ENCODE results near the gene ERCC6L2. TPM values are rescaled to one million over a fixed set of nuclear protein-coding genes. Genes with fewer than 3 reads are reported as not detected.

ERCC6L2 gene
- total RNA-seq, 4 donors from 2014 or later, result 25.8 to 51.4 (median 36.4) TPM

DNA sequence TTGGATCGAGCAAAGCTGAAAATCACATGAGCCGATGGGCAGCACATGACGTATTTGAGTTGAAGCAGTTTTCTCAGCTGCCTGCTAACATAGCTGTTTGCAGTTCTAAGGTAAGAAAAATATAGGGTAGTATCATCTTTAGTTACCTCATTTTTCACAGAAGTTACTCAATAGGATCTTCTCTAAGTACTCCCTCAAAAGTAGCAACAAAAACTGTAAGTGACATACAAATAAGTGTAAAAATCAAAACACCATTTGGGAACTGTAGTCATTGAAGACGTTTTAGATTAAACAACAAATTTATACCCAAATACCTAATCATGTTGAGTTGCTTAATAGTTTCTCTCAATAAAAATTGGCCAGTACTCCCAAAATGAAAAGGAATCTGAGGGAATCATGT is 102.6 kb downstream of the ERCC6L2 start:
- no peak for TF ChIP-seq POLR2A (IDR thresholded peaks at IDR 0.05)
- intact Hi-C loops (cut with DNase I; ENCODE audit: low total_unique reads), result no loop called here
- H3K4me3 ChIP-seq (ENCODE audit: low read depth, poor library complexity, severe bottlenecking), result no peak overlapping the region
- no peak for DNase-seq (ENCODE audit: low spot score in 2 of 2)
- 89 to 94% methylated on average over 4 of the region's 4 CpGs for WGBS, 2 donors

DNA sequence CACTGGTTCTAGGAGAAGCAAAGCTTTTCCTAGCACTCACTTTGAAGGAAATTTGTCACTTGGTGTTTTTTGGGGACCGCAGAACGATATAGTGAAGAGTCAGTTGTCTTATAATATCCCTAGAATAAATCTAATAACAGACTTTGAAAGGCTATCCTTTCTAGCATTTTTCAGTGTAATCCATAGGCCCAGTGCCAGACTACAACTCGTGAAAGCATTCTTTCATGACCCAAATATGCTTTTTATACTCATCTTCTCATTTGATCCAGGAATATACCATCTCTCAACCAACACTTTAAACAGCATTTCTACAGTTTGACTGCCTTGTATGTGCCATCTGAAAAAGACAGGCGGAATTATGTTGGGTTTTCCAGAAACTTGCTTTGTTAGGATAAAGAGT is 104.0 kb downstream of the ERCC6L2 start:
- WGBS, 2 donors, result 75 to 76% methylated on average over 4 of the region's 4 CpGs
- intact Hi-C loops (cut with DNase I; ENCODE audit: low total_unique reads), result no loop called here

DNA sequence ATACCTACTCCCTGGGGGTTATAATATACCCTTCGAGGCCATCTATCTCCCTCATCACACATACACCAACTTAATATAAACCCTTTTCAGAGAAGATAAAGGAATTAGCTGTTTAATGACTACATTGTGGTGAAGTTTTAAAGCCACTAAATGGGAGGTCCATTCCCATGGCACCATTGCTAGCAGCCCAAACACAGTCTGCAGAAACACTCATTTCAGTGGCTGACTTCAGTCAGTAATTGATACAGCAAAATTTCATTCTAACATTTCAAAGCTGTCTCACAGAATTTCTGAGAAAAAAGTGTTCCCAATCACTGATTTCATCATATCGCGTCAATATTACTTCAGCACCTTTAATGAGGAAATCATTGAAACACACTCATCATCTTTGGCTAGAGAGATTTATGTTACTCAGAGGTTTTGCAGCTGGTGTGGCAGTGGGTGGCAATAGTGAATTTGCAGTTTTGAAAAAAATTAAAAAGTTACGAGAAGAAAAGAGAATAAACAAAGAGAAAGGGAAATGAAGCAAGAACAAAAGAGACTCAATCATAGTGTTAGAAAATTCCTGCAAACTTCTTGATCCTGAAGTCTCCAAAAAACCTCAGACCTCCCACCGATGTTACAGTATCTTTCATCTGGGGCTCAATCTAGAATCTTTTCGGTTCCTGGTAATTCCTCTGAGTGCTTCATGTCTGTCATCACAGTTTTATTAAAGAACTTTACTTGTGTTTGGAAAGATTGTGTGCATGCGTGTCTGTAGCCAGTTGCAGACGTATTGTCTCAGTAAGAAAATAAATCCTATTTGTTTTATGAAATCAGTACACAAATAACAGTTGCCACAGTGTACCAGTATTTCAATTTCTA is 105.0 kb downstream of the ERCC6L2 start:
- TF ChIP-seq POLR2A (IDR thresholded peaks at IDR 0.05), result no peak
- TF ChIP-seq, protein P1, sequence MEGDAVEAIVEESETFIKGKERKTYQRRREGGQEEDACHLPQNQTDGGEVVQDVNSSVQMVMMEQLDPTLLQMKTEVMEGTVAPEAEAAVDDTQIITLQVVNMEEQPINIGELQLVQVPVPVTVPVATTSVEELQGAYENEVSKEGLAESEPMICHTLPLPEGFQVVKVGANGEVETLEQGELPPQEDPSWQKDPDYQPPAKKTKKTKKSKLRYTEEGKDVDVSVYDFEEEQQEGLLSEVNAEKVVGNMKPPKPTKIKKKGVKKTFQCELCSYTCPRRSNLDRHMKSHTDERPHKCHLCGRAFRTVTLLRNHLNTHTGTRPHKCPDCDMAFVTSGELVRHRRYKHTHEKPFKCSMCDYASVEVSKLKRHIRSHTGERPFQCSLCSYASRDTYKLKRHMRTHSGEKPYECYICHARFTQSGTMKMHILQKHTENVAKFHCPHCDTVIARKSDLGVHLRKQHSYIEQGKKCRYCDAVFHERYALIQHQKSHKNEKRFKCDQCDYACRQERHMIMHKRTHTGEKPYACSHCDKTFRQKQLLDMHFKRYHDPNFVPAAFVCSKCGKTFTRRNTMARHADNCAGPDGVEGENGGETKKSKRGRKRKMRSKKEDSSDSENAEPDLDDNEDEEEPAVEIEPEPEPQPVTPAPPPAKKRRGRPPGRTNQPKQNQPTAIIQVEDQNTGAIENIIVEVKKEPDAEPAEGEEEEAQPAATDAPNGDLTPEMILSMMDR (IDR thresholded peaks at IDR 0.05), result no peak
- no peak overlapping the region for H3K4me3 ChIP-seq (ENCODE audit: low read depth, poor library complexity, severe bottlenecking)
- intact Hi-C loops (cut with DNase I; ENCODE audit: low total_unique reads), result no loop called here
- DNase-seq (ENCODE audit: low spot score in 2 of 2), result no peak
- 74 to 84% methylated on average over 8 of the region's 8 CpGs for WGBS, 2 donors

More for the DNA sequence above, 104.0 kb downstream of the ERCC6L2 start:
- no peak overlapping the region for H3K4me3 ChIP-seq (ENCODE audit: low read depth, poor library complexity, severe bottlenecking)
- TF ChIP-seq, protein P1 (IDR thresholded peaks at IDR 0.05), result no peak
- no peak for TF ChIP-seq POLR2A (IDR thresholded peaks at IDR 0.05)
- DNase-seq (ENCODE audit: low spot score in 2 of 2), result no peak

DNA sequence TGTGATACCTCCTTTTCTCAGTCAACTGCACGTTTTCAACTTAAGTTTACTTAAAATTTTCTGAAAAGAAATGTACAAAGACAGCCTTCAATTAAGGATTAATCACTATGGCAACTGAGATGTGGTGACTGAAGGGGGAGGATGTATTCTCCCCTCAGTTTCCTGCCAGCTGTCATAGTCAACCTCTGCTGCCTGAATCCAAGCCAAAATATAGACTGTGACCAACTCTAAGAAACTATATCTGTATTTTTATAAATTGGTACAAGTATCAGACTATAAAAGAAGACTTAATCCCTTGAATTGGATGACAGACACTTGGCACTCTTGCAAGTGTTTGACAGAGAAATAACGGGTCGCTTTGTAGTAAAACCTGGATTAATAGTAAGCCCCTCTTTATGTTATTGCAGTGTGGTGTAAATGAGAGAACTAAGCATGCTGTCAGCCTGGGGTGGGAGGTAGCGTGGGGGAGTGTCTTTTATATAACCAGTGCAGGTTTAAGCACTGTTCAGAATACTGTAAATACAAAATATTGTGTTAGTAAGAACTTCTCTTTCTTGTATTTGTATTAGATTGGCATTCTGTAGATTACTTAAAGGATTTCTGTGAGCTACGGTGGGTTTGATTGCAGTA is 106.4 kb downstream of the ERCC6L2 start:
- no peak for TF ChIP-seq POLR2A (IDR thresholded peaks at IDR 0.05)
- TF ChIP-seq, protein P1 (IDR thresholded peaks at IDR 0.05), result no peak
- intact Hi-C loops (cut with DNase I; ENCODE audit: low total_unique reads), result no loop called here
- WGBS, 2 donors, result 58 to 68% methylated on average over 5 of the region's 5 CpGs
- DNase-seq (ENCODE audit: low spot score in 2 of 2), result no peak
- H3K4me3 ChIP-seq (ENCODE audit: low read depth, poor library complexity, severe bottlenecking), result no peak overlapping the region

DNA sequence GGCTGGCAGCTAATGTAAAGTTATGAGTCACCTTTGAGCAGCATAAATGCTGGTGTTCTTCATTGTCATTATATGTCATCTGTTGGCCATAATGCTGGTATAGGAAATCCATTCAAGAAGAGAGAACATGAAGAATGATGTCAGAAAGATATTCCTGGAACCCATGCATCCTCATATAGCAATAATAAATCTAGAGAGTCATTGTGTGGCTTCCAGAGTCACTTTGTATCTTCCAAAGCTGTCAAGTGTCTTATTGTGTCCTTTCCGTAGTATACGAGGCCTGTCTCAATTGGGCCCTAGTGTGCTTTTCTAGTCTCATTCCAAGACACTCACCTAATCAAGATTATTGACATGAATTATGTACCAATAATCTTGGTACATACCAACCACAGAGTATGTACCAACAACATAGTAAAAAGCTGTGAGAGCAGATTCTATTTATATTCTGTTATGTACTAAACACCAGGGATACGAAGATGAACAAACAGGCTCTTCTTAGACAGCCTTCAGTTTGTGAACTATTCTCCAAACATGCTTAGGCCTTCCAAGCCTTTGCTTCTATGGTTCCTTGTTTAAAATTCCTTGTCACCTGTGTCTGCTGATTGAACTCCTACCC is 110.1 kb downstream of the ERCC6L2 start:
- TF ChIP-seq, protein P1 (IDR thresholded peaks at IDR 0.05), result no peak
- TF ChIP-seq POLR2A (IDR thresholded peaks at IDR 0.05), result no peak
- intact Hi-C loops (cut with DNase I; ENCODE audit: low total_unique reads), result no loop called here
- whole genome bisulfite sequencing, 2 donors, result 93 to 96% methylated on average over 3 of the region's 3 CpGs
- DNase-seq (ENCODE audit: low spot score in 2 of 2), result no peak
- no peak overlapping the region for H3K4me3 ChIP-seq (ENCODE audit: low read depth, poor library complexity, severe bottlenecking)

DNA sequence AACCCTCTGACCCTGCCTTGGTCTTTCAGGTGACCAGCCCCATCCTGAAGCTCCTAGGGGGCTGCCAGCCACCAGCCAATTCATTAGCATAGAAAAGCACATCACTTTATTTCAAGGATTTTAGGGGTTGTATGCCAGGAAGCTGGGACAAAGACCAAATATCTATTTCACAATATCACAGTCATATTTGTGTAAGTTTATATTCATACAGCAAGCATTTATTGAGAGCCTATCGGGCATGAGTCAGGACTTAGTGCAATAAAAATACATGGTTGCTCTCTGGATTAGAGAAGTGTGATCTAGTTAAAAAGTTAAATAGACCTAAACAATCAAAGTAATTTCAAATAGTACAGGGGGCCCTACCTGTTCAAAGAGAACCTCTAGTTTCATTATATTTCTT is 113.8 kb downstream of the ERCC6L2 start:
- no peak for DNase-seq (ENCODE audit: low spot score in 2 of 2)
- TF ChIP-seq POLR2A (IDR thresholded peaks at IDR 0.05), result no peak
- TF ChIP-seq, protein P1 (IDR thresholded peaks at IDR 0.05), result no peak
- H3K4me3 ChIP-seq (ENCODE audit: low read depth, poor library complexity, severe bottlenecking), result no peak overlapping the region
- WGBS, 2 donors, result 77 to 79% methylated on average over 1 of the region's 1 CpG
- intact Hi-C loops (cut with DNase I; ENCODE audit: low total_unique reads), result no loop called here
